ENCODE measurements around the gene GUCA2A.
"Not testable (repeated sequence)": the region's sequence is repeated elsewhere in the genome, so short reads cannot be mapped to it uniquely, and the experiment has no call there.

The GUCA2A gene, protein sequence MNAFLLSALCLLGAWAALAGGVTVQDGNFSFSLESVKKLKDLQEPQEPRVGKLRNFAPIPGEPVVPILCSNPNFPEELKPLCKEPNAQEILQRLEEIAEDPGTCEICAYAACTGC

GRCh38 chr1:42164551-42165420 is at the start of gene GUCA2A:
TSS of gene GUCA2A (minus strand) at chr1:42164745. CDS start at chr1:42164712, 33 bp downstream.
- no peak for DNase-seq

GRCh38 chr1:42211224-42211623 is 46.7 kb upstream of the GUCA2A start:
- DNase-seq, result no peak

DNA sequence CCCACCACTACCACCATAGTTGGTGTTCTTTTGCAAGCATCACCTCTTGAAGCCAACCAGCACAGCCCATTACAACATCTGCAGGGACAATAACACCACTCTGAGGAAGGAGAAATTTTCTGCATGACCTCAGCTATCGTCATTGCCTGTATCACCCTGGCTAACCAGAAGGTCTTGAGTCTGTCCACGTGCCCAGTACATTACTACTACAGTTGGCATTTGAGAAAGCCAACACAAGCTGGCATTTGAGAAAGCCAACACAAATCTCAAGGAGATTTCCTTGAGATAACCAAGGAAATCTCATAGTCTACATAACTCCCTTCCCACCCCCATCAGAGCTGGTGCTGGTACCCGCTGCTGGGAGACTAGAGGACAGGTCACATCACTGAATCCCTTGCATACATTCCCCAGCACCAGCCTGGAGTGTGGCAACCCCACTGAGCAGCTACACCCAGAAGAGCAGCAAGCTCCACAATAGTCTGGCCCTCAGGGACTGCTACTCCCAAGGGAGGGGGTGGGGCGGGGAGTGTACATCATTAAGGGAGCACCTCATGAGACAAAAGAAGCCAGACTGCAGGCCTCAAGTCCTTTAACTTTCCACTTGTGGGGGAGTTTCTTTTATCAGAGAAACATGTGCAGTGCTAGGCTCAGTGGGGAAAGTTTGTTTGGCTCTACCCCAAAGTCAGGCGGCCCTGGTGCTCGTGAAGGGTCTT is 46.0 kb upstream of the GUCA2A start:
- no peak for DNase-seq

- no peak for DNase-seq
These were observed 45.1 kb upstream of the GUCA2A start for GRCh38 chr1:42209526-42210251.

DNA sequence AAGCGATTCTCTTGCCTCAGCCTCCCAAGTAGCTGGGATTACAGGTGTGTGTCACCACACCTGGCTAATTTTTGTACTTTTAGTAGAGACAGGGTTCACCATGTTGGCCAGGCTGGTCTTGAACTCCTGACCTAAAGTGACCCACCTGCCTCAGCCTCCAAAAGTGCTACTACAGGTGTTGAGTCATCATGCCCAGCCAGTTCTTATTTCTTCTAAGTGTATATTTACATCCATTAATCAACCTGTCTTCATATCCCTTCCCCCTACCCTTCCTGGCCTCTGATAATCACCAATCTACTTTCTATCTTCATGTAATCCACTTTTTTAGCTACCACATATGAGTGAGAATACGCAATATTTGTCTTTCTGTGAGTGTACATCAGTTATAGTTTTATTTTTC is 42.4 kb upstream of the GUCA2A start:
- not testable (repeated sequence) for DNase-seq

DNA sequence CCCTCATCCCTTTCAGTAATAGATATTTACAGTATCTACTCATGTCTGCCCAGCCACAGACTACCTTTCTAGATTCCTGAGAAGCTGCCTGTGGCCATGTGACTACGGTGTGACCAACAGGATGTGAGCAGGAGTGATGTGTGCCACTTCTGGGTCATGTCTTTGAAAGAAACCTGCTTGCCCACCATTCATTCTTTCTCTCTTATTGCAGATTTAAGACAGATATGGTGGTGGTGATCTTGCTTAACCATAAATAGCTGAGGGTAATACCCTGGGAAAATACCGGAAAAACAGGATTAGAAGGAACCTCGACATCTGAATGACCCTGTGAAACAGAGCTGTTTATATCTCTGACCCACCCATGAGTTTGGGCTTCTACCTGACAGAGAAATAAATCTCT is 41.6 kb upstream of the GUCA2A start:
- no peak for DNase-seq

GRCh38 chr1:42201986-42202385 is 37.4 kb upstream of the GUCA2A start:
- no peak for DNase-seq

GRCh38 chr1:42198251-42198650 is 33.7 kb upstream of the GUCA2A start:
- DNase-seq, result no peak

DNA sequence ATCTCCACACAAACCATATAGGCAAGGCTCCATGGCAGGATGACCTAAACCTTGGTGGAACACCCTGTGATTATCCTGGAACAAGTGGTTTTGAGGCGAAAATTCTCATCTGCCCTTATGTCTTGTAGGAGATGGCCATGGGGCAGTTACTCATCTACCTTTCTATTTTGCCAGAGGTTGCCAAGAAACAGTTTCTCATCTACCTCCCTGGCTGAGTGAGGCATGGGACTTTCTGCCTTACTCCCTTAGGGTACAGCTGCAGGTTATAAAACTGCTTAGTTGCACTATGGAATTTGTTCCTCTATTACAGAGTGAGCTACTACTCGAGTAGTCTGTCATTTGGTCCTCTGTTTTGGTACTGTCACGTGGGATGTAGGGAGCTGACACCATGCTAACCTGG is 31.3 kb upstream of the GUCA2A start:
- DNase-seq, result no peak

GRCh38 chr1:42192106-42192505 is 27.6 kb upstream of the GUCA2A start:
- DNase-seq, result no peak

- DNase-seq, result no peak
These were observed 26.8 kb upstream of the GUCA2A start for GRCh38 chr1:42191319-42191718.

DNA sequence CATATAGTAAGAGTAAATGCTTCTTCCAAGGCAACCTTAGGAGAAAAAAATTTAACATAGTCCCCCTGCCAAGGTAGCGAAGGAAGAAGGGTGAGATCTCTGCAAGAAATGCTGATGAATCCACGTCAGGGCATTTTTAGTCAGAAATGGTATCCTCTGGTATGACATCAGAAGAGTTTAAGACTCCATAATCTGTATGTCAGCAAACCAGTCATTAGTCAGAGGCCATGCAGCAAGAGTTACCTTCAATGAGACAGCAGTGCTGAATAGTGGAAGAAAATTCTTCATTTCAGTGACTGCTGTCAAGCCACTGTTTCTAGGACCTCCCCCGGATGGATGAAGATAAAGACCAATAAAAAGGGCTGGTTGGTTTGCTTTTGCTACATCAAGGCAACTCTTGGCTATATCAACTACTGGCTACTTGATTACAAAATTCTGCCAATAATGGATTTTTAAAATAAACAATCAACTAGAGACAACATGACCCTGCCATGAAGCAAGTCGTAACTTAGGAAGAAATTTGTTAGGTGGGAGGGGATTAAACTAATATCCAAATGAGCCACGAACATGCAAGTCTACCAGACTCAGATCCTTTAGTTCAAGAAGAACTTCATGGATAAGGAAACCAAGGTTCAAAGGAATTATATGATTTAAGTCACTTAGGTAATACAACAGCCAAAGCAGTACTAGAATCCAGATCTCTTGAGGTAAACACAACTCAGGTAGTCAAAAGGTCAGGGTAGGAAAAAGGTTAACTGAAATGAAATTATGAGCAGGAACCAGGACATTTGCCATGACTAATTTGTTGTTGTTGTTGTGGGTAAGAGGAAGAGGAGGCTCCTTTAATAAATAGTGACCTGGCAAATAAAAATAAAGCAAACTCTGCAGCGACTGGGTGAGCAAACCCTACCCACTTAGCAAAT is 25.6 kb upstream of the GUCA2A start:
- no peak for DNase-seq

- peak; percentile 81 for DNase-seq
These were observed 21.6 kb upstream of the GUCA2A start for GRCh38 chr1:42186152-42186551.

GRCh38 chr1:42184616-42185015 is 20.1 kb upstream of the GUCA2A start:
- DNase-seq, result no peak

GRCh38 chr1:42183957-42184268 is 19.4 kb upstream of the GUCA2A start:
- no peak for DNase-seq

GRCh38 chr1:42183210-42183956 is 18.8 kb upstream of the GUCA2A start:
- no peak for DNase-seq

DNA sequence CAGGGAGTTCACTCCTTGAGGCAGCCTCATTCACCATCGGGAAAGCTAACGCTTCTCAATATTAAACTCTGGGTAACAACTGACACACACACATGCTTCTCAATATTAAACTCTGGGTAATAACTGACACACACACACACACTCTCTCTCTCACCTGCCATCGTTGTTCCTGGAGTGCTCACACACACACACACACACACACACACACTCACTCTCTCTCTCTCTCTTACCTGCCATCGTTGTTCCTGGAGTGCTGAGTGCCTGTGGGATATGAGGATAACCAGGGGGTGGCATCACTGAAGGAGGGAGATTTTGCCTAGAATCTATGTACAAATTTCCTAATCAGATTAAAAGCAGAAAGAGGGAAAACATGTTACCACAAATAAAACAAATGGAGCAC is 17.1 kb upstream of the GUCA2A start:
- no peak for DNase-seq

DNA sequence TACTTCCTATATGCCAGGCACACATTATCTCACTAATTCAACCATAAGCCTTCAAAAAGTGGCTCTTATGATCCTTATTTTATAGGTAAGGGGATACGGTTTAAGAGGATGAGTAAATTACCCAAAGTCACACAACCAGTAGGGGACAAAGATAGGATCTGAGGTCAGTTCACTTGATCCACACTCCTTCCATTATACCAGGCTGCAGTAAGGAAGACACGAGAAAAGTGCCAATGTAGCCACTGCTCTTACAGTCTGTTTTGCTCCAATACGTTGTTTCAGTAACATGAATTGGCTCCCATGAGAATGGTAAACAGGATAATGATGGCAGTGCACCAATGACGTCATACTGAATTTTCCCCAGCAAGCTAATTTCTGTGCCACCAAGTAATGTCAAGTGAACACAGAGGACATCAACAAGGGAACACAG is 15.4 kb upstream of the GUCA2A start:
- no peak for DNase-seq

DNA sequence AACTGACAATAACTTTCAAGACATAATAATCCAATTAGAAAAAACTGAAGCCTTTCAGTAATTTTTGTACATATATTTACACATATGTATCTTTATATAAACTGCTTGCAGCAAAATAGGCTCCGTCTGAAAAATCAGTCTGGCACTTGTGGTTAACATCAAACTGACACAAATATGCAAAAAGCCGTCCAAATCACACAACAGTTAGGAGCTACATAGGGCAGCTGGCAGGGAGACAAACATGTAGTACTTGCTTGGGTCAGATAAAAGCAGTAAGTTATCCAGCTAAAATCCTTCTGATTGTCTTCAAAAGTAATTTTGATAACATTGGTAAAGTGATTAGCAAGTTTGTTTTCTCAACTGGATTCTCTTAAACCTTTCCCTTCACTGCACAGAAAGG is 14.7 kb upstream of the GUCA2A start:
- no peak for DNase-seq

DNA sequence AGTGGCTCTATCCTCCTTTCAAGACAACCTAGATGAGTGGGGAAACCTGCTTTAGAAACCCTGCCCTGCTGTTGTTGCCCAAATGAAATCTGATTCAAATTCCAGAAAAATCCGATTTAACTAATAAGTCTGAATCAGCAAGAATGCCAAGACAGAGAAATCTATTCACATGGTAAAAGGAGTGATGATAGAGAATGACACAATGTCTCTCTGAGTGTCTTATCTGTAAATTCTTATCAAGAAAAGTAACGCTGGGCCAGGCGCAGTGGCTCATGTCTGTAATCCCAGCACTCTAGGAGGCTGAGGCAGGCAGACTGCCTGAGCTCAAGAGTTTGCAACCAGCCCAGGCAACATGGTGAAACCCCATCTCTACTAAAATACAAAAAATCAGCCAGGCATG is 13.7 kb upstream of the GUCA2A start:
- DNase-seq, result no peak

DNA sequence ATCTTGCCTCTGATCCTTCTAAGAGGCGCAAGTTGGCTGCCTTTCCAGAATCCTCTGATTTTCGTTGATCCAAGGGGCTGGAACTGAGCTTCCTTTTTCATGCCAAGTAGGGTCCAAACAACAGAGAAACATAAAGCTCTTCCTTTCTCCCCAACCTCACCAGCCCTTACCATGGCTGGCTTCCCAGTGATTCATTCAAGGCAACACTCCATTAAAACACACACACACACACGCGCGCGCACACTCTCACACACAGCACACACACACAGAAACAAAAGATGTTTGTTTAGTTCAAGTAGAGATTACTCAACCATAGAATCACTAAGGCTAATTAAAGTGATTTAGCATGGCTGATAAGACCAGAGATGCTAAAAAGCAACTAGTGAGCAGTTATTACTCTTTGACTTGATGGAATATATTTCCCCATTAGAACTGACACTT is 13.0 kb upstream of the GUCA2A start:
- DNase-seq, result peak; percentile 81

Measured in kidney glomerular epithelial cell (primary cell).